Nephron progenitor cell (in vitro differentiated cells): Measurements from ENCODE around the gene S100P.

Experiments used
- DNase-seq: peaks from one replicate; pipeline ENCODE4 v3.0.0; 2021
- H3K27ac Mint-ChIP-seq: 2 replicates; pipeline ENCODE4 v1.8.0; 2021; ENCODE audit warnings: mild to moderate bottlenecking, moderate library complexity, mixed read lengths
- H3K27me3 Mint-ChIP-seq: 2 replicates; pipeline ENCODE4 v1.8.0; 2021; ENCODE audit warnings: mild to moderate bottlenecking, low read depth, mixed read lengths; ENCODE audit not compliant: poor library complexity
- H3K36me3 Mint-ChIP-seq: 2 replicates; pipeline ENCODE4 v1.8.0; 2021; ENCODE audit warnings: low read depth, mixed read lengths
- H3K4me1 Mint-ChIP-seq: 2 replicates; pipeline ENCODE4 v1.8.0; 2021; ENCODE audit warnings: mixed read lengths
- H3K4me3 Mint-ChIP-seq: 2 replicates; pipeline ENCODE4 v1.8.0; 2021; ENCODE audit warnings: mild to moderate bottlenecking, moderate library complexity, mixed read lengths
- H3K9me3 Mint-ChIP-seq: 2 replicates; pipeline ENCODE4 v1.8.0; 2021; ENCODE audit warnings: mild to moderate bottlenecking, moderate library complexity, mixed read lengths
- TF ChIP-seq, protein P1 (sequence below): fragments of 200-600 bp; sonication (generic); IDR thresholded peaks from 2 replicates; pipeline ENCODE4 v1.5.0; 2021; ENCODE audit warnings: antibody characterized with exemption

S100P gene

DNA sequence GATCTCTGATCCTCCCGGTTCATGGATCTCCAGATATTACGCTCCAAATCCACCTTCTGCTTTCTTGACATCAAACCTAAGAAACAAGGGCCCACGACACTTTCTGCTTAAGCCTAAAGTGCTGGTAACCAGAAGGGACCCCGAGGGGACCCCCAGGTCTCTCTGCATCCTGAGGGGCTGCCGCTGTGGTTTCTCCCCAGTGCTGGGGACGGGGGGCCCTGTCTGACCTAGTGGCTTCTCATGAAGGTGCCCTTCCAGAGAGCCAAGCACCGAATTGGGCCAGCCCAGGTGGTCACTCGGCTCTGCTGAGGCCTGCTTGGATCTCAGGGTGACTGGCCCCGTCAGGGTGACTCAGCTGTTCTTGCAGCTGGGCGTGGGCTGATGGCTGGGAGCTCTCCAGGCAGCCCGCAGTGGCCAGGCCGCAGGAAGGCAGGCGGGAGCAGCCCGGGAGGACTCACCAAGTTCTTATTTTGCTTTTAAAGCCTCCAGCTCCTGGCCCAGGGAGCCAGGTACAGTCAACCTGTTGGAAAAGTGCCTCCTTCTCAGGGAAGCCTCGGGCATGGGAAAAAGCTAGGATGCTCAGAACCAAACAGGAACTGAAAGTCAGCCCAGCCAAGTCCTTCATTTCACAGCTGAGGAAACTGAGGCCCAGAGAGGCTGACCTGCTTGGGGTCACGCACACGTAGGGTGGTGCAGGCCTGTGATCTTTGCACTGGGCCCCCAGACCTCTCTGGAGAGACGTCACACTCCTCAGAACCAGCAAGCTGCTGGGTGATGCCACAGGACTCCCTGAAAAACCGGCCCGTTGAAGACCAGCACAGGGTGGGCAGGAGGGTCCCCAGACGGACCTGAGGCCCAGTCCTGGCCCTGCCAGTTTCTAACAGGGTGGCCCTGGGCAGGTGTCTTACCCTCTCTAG, 39.0 kb downstream of the S100P start:
- H3K4me1 Mint-ChIP-seq: peaks cover 30% of the 10 kb centered on the region
- H3K27me3 Mint-ChIP-seq: peaks cover 6% of the 10 kb centered on the region
- H3K9me3 Mint-ChIP-seq: no peaks in the 10 kb centered on the region
- TF ChIP-seq, protein P1, sequence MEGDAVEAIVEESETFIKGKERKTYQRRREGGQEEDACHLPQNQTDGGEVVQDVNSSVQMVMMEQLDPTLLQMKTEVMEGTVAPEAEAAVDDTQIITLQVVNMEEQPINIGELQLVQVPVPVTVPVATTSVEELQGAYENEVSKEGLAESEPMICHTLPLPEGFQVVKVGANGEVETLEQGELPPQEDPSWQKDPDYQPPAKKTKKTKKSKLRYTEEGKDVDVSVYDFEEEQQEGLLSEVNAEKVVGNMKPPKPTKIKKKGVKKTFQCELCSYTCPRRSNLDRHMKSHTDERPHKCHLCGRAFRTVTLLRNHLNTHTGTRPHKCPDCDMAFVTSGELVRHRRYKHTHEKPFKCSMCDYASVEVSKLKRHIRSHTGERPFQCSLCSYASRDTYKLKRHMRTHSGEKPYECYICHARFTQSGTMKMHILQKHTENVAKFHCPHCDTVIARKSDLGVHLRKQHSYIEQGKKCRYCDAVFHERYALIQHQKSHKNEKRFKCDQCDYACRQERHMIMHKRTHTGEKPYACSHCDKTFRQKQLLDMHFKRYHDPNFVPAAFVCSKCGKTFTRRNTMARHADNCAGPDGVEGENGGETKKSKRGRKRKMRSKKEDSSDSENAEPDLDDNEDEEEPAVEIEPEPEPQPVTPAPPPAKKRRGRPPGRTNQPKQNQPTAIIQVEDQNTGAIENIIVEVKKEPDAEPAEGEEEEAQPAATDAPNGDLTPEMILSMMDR: no peak
- no peak overlapping the region for H3K4me3 Mint-ChIP-seq
- DNase-seq: no peak
- no peaks in the 10 kb centered on the region for H3K36me3 Mint-ChIP-seq
- no peak overlapping the region for H3K27ac Mint-ChIP-seq

DNA sequence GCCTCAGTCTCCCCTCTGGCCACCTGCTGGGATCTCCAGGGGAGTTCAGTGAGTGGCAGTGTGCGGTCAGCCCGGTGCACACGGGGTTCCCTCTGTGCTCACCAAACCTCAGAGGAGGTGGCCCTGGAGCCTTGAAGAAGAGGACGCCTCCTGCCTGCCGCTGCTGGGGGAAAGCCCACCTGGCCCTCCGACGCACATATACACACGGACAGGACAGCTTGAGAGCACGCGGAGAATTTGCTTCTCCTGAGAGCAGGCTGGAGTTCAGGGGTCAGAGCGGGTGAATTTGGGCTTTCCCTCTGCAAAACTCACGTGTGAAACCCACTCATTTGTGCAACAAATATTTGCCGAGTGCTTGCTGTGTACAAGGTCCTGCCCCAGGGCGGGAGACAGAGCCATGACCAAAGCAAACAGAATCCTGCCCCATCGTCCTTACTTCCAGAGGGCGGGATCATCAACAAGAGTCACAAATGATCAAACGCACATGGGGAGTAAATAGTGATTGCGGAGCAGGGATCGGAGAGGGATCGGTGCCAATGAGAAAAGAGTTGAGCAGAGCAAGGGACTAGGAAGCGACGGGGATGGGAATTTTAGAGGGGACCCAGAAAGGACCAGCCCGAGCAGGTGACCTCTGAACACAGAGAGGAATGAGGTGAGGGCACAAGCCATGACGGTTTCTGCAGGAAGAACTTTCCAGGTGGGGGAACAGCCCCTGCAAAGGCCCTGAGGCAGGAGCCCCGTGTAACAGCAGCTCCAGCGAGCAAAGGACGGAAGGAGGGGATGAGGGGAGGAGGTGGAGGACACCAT, 39.9 kb downstream of the S100P start:
- no peaks in the 10 kb centered on the region for H3K36me3 Mint-ChIP-seq
- TF ChIP-seq, protein P1: no peak
- no peak overlapping the region for H3K4me3 Mint-ChIP-seq
- no peak for DNase-seq
- peaks cover 21% of the 10 kb centered on the region for H3K4me1 Mint-ChIP-seq
- no peak overlapping the region for H3K27ac Mint-ChIP-seq
- peaks cover under 1% of the 10 kb centered on the region for H3K9me3 Mint-ChIP-seq
- peaks cover 6% of the 10 kb centered on the region for H3K27me3 Mint-ChIP-seq

DNA sequence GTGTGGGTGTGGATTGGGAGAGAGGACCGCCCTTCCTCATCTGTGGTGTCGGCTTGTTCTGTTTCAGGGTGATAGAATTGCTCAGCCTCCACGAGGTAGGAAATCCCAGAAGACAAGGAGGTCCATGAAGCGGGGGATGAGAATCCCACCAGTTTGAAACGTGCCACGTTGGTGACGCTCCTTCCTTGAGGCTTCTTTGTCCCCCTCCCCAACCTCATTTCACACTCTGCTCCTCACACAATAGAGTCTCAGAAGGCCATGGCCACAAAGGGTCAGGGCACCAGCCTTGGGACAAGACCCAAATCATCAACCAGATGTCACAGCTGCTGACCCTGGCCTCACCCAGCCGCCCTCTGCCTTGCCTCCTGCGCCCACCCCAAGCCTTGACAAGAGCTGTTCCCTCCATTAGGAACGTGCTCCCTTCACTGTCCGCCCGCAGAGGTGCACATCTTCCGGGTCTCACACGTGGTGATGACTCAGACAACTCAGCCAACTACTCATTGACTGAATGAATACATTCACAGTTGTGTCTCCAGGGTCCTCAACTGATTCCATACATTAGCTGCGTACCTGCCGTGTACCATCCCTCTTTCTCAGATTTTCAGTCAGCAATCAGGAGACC, 40.6 kb downstream of the S100P start:
- no peaks in the 10 kb centered on the region for H3K36me3 Mint-ChIP-seq
- peaks cover 19% of the 10 kb centered on the region for H3K4me1 Mint-ChIP-seq

DNA sequence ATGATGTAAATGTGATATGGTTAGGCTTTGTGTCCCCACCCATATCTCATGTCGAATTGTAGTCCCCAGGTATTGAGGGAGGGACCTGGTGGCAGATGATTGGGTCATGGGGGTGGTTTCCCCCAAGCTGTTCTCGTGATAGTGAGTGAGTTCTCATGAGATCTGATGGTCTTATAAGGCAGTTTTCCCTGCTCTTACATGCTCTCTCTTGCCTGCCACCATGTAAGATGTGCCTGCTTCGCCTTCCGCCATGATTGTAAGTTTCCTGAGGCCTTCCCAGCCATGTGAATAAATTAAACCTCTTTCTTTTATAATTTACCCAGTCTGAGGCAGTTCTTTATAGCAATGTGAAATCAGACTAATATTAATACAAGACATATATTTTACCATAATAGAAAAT, 46.2 kb downstream of the S100P start:
- Mint-ChIP-seq H3K27ac (no peak overlapping the region), H3K36me3 (no peaks in the 10 kb centered on the region), H3K4me3 (no peak overlapping the region), H3K27me3 (peaks cover 3% of the 10 kb centered on the region), H3K4me1 (no peaks in the 10 kb centered on the region), H3K9me3 (peaks cover 24% of the 10 kb centered on the region)
- TF ChIP-seq, protein P1: no peak
- no peak for DNase-seq

More for the DNA sequence above, 40.6 kb downstream of the S100P start:
- DNase-seq: no peak
- TF ChIP-seq, protein P1: no peak
- Mint-ChIP-seq H3K27ac (peak overlapping the region; percentile 38), H3K27me3 (peaks cover 6% of the 10 kb centered on the region), H3K4me3 (no peak overlapping the region), H3K9me3 (peaks cover 6% of the 10 kb centered on the region)

DNA sequence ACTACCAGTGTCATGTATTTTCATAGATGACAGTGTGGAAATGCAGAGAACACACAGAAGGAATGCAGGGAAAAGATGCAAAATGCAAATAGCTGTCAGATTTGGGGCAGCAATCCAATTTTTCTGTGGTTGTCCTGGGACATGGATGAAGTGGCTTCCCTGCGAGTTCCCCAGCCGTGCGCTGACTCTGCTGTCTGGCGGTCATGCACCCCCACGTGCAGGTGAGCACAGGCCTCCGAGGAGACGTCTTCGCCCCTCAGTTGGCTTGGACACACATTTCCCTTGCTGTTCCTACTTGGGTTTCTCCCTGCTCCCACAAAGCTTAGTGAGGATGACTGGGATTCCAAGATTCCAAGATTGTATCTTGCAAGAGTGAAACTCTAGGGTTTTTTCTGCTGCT, 46.7 kb downstream of the S100P start:
- no peak overlapping the region for H3K4me3 Mint-ChIP-seq
- no peak for DNase-seq
- no peaks in the 10 kb centered on the region for H3K4me1 Mint-ChIP-seq
- H3K9me3 Mint-ChIP-seq: peaks cover 26% of the 10 kb centered on the region
- no peaks in the 10 kb centered on the region for H3K36me3 Mint-ChIP-seq
- H3K27ac Mint-ChIP-seq: no peak overlapping the region
- TF ChIP-seq, protein P1: no peak
- peaks cover 3% of the 10 kb centered on the region for H3K27me3 Mint-ChIP-seq
